ENCODE results near the gene LRP8.

DNA sequence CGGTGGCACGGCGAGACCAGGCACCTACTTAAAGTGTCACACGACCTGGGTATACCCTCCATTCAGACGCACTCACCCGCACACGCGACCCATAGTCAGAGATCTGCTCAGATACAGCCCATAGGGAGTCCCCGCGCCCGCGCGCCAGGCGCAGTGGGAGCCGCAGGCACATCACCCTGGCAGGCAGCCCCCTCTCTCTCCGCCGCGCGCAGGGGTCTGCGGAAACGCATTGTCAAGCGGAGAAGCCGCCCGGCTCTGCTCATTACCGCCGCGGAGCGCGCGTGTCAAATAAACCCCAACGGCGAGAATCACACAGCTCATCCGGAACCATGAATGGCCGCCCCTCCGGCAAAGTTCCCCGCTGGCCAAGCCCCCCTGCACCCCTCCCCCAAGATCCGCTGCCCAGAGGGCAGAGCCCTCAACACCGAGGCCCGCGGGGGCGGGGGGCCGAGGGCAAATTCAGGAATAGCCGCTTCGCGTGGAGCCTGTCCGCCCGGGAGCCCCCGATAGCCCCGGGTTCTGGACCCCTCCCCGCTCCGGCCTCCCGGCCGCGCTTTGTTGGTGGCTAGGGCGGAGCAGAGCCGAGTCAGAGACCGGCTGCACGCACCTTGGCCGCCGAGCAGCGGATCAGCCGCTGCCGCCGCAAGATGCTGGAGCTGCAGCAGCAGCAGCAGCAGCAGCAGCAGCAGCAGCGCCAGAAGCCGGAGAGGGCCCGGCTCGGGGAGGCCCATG, 522 bp downstream of the LRP8 start:
- TF ChIP-seq EGR1 (IDR thresholded peaks at IDR 0.05; ENCODE audit: low read depth in 2 of 2) (no peak), GABPA (IDR thresholded peaks at IDR 0.05 in 1 of 2, conservative IDR thresholded peaks at IDR 0.05 in 1 of 2) (no peak), SP1 (IDR thresholded peaks at IDR 0.05) (no peak)
- TF ChIP-seq, protein P1, sequence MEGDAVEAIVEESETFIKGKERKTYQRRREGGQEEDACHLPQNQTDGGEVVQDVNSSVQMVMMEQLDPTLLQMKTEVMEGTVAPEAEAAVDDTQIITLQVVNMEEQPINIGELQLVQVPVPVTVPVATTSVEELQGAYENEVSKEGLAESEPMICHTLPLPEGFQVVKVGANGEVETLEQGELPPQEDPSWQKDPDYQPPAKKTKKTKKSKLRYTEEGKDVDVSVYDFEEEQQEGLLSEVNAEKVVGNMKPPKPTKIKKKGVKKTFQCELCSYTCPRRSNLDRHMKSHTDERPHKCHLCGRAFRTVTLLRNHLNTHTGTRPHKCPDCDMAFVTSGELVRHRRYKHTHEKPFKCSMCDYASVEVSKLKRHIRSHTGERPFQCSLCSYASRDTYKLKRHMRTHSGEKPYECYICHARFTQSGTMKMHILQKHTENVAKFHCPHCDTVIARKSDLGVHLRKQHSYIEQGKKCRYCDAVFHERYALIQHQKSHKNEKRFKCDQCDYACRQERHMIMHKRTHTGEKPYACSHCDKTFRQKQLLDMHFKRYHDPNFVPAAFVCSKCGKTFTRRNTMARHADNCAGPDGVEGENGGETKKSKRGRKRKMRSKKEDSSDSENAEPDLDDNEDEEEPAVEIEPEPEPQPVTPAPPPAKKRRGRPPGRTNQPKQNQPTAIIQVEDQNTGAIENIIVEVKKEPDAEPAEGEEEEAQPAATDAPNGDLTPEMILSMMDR (IDR thresholded peaks at IDR 0.05; ENCODE audit: low read depth, low read length, missing input control): no peak
